ENCODE measurements around the gene HMGCLL1.

HMGCLL1 gene

GRCh38 chr6:55438203-55438602, 140.8 kb downstream of the HMGCLL1 start:
- no peak for DNase-seq

- no peak for DNase-seq
These were observed 141.9 kb downstream of the HMGCLL1 start for GRCh38 chr6:55437141-55437540.

GRCh38 chr6:55433446-55434130, 145.4 kb downstream of the HMGCLL1 start:
- no peak for DNase-seq

GRCh38 chr6:55423933-55424332, 155.1 kb downstream of the HMGCLL1 start:
- no peak for DNase-seq

GRCh38 chr6:55410674-55411073, 168.3 kb downstream of the HMGCLL1 start:
- DNase-seq, result no peak

GRCh38 chr6:55405474-55406235, 173.3 kb downstream of the HMGCLL1 start:
- DNase-seq, result no peak

GRCh38 chr6:55399351-55399750, 179.6 kb downstream of the HMGCLL1 start:
- DNase-seq, result no peak

GRCh38 chr6:55397986-55398385, 181.0 kb downstream of the HMGCLL1 start:
- DNase-seq, result no peak

GRCh38 chr6:55395871-55396270, 183.1 kb downstream of the HMGCLL1 start:
- no peak for DNase-seq

- DNase-seq, result no peak
These were observed 190.8 kb downstream of the HMGCLL1 start for GRCh38 chr6:55388211-55388610.
